HepG2 (cell line): Measurements from ENCODE around the gene C19orf73. TPM values are rescaled to one million over a fixed set of nuclear protein-coding genes. Genes with fewer than 3 reads are reported as not detected.

Source experiments
- ATAC-seq: fragments of 200-7000 bp; cut with Tn5 transposase; 3 replicates; pipeline ENCODE4 v1.9.1; 2020; ENCODE audit warnings: mild to moderate bottlenecking, moderate library complexity
- BruUV-seq: library from RNA; stranded (reverse); fragments of 400-500 nt; replicated peaks from 2 replicates; lab custom pipeline; 2021; lab: Mats Ljungman, UMichigan
- CTCF ChIA-PET: fragments of 300-600 bp; formaldehyde crosslinking; extraction: SDS; loops from one replicate; lab custom pipeline; 2021; ENCODE audit warnings: low total read pairs, inconsistent platforms, low intra/inter-chr PET ratio; lab: Yijun Ruan, JAX
- POLR2A ChIA-PET: fragments of 350-600 bp; sonication (Branson Sonifier 250); formaldehyde crosslinking; loops from one replicate; lab custom pipeline; 2020; ENCODE audit warnings: antibody characterized with exemption, inconsistent platforms; lab: Yijun Ruan, JAX
- DNase-seq: peaks from one replicate; pipeline ENCODE4 v3.0.0-alpha.2; 2015; ENCODE audit warnings: low spot score
- FAIRE-seq: peaks from 3 replicates; lab custom pipeline; 2011; peaks lifted over from hg19 to GRCh38; lab: Jason Lieb, UNC
- H2AFZ ChIP-seq: one replicate; pipeline ENCODE4 v1.6.1; 2011; ENCODE audit warnings: low read length, inconsistent platforms
- H3K27ac ChIP-seq: fragments of 300-600 bp; 3 replicates; pipeline ENCODE4 v1.8.0; 2011; ENCODE audit warnings: mixed run types, mild to moderate bottlenecking, mixed read lengths, low read length, inconsistent platforms; ENCODE audit not compliant: insufficient read depth; ENCODE audit errors: extremely low read length
- H3K27me3 ChIP-seq, 2 experiments: fragments of 200-600 bp in 1 of 2; 2 replicates in 1 of 2; 3 replicates in 1 of 2; pipeline versions ENCODE4 v1.6.0 to v1.8.0; 2011; ENCODE audit warnings: low read length in 2 of 2, mild to moderate bottlenecking in 2 of 2, moderate library complexity in 2 of 2, inconsistent platforms in 1 of 2; ENCODE audit not compliant: insufficient read depth in 2 of 2, control insufficient read depth in 1 of 2
- H3K36me3 ChIP-seq, 2 experiments: fragments of 200-600 bp in 1 of 2; replicated peaks in 1 of 2; 2 replicates in 1 of 2; 3 replicates in 1 of 2; pipeline versions ENCODE4 v1.5.1 to v1.8.0; 2011; ENCODE audit warnings: low read length in 2 of 2, inconsistent platforms in 1 of 2; ENCODE audit not compliant: insufficient read depth in 2 of 2, control insufficient read depth in 1 of 2
- H3K4me1 ChIP-seq: 2 replicates; pipeline ENCODE4 v1.5.1; 2012; ENCODE audit warnings: low read length, inconsistent platforms; ENCODE audit not compliant: insufficient read depth
- H3K4me2 ChIP-seq: 2 replicates; pipeline ENCODE4 v1.6.0; 2011; ENCODE audit warnings: low read depth, low read length, inconsistent platforms
- H3K4me3 ChIP-seq, 3 experiments: fragments of 200-600 bp in 1 of 3; sonication (generic), shearing (Covaris generic) in 1 of 3; replicated peaks in 1 of 3; 2 replicates each; pipeline ENCODE4 v1.5.1; 2011 to 2016; ENCODE audit warnings: low read length in 3 of 3, inconsistent platforms in 2 of 3, low read depth in 2 of 3, mild to moderate bottlenecking in 2 of 3, control low read depth in 1 of 3, mixed read lengths in 1 of 3; ENCODE audit not compliant: insufficient read depth in 1 of 3
- H3K79me2 ChIP-seq: one replicate; pipeline ENCODE4 v1.6.1; 2011; ENCODE audit warnings: low read length, inconsistent platforms; ENCODE audit not compliant: insufficient read depth
- H3K9ac ChIP-seq: 2 replicates; pipeline ENCODE4 v1.6.0; 2011; ENCODE audit warnings: mild to moderate bottlenecking, low read depth, low read length, inconsistent platforms; ENCODE audit not compliant: insufficient read depth
- H3K9me3 ChIP-seq: 2 replicates; pipeline ENCODE4 v1.5.1; 2012; ENCODE audit warnings: mild to moderate bottlenecking, low read length
- H4K20me1 ChIP-seq: 2 replicates; pipeline ENCODE4 v1.6.0; 2011; ENCODE audit warnings: inconsistent platforms, mild to moderate bottlenecking, low read length, moderate library complexity; ENCODE audit not compliant: insufficient read depth
- CEBPB ChIP-seq: IDR thresholded peaks from 2 replicates; pipeline ENCODE4 v1.6.1; 2011; ENCODE audit warnings: low read depth, low read length, improper control_type of control experiment, borderline replicate concordance
- HNRNPL ChIP-seq: fragments of 200-400 bp; formaldehyde crosslinking; IDR thresholded peaks from 2 replicates; pipeline ENCODE4 v1.6.1; 2017; ENCODE audit warnings: mild to moderate bottlenecking, low read depth, low read length
- NR2F6 ChIP-seq, 2 experiments: IDR thresholded peaks; 2 replicates each; pipeline ENCODE4 v1.6.1; 2016; ENCODE audit warnings: antibody characterized with exemption in 1 of 2, mild to moderate bottlenecking in 1 of 2
- RARA ChIP-seq: IDR thresholded peaks from 2 replicates; pipeline ENCODE4 v1.6.1; 2016; ENCODE audit warnings: missing genetic modification reagents, missing compliant biosample characterization
- ZNF121 ChIP-seq: sonication (generic); formaldehyde crosslinking; IDR thresholded peaks from 2 replicates; pipeline ENCODE4 v1.5.0; 2020; ENCODE audit warnings: mild to moderate bottlenecking, missing genetic modification reagents
- ZNF207 ChIP-seq: fragments of 450-650 bp; IDR thresholded peaks from 2 replicates; pipeline ENCODE4 v1.6.1; 2016; ENCODE audit warnings: antibody characterized with exemption, borderline replicate concordance
- ZNF446 ChIP-seq: sonication (generic); formaldehyde crosslinking; IDR thresholded peaks from 2 replicates; pipeline ENCODE4 v1.5.0; 2020; ENCODE audit warnings: mild to moderate bottlenecking, missing genetic modification reagents
- ZNF552 ChIP-seq: sonication (generic); formaldehyde crosslinking; IDR thresholded peaks from 2 replicates; pipeline ENCODE4 v1.9.0; 2022; ENCODE audit warnings: missing genetic modification reagents, mild to moderate bottlenecking, borderline replicate concordance
- ZSCAN20 ChIP-seq: sonication (generic); formaldehyde crosslinking; IDR thresholded peaks from 2 replicates; pipeline ENCODE4 v1.4.0; 2020; ENCODE audit warnings: missing genetic modification reagents, mild to moderate bottlenecking, borderline replicate concordance
- WGBS: methylation state at CpG from one replicate; pipeline ENCODE4 v1.1.6; 2017; ENCODE audit warnings: low lambda C conversion rate; 5-methylcytosine and 5-hydroxymethylcytosine counted together
- in situ Hi-C: cut with HindIII; loops from 2 replicates; pipeline ENCODE4 v1.10.0; 2017; ENCODE audit warnings: low pct_unique_long_range_greater_than_20kb; ENCODE audit not compliant: extremely low pct_ligation_motif_present
- intact Hi-C: fragments of 100-400 bp; cut with micrococcal nuclease; formaldehyde crosslinking; loops from one replicate; pipeline ENCODE4 v1.10.0; 2022; ENCODE audit not compliant: unreplicated experiment
- polyA plus RNA-seq, 8 experiments: library from polyadenylated mRNA; depleted of rRNA in 3 of 8; stranded (reverse) in 7 of 8; unstranded in 1 of 8; fragments of >200 nt; fragmentation: Illumina TruSeq in 4 of 8; extraction: Trizol in 4 of 8; gene quantifications; 2 replicates each; pipeline versions ENCODE4 v1.2.1 to v1.2.3, GENCODE V29; 2011 to 2016; ENCODE audit warnings: low read depth in 4 of 8, missing spikeins in 1 of 8, mixed read lengths in 1 of 8; ENCODE audit not compliant: insufficient read depth in 1 of 8
- total RNA-seq, 5 experiments: library from RNA; depleted of rRNA; stranded (reverse); fragments of >200 nt; fragmentation: Illumina TruSeq; extraction: Trizol; gene quantifications; 2 replicates each; pipeline ENCODE4 v1.2.3, GENCODE V29; 2016; ENCODE audit warnings: low read depth in 1 of 5
- TF ChIP-seq, protein P1 (sequence below): sonication (generic); formaldehyde crosslinking; conservative IDR thresholded peaks from 2 replicates; pipeline ENCODE4 v1.8.0; 2022; ENCODE audit warnings: low read depth, missing genetic modification reagents
- TF ChIP-seq, protein P2 (sequence below): IDR thresholded peaks from 2 replicates; pipeline ENCODE4 v1.6.1; 2016; ENCODE audit warnings: missing compliant biosample characterization, missing genetic modification reagents, borderline replicate concordance

C19orf73 gene
- total and polyA plus RNA-seq, 2 of the 13 experiments (the other 11 are each of a cell fraction or from before 2014, with no cell fraction given), result 1.4 to 1.5 TPM

DNA sequence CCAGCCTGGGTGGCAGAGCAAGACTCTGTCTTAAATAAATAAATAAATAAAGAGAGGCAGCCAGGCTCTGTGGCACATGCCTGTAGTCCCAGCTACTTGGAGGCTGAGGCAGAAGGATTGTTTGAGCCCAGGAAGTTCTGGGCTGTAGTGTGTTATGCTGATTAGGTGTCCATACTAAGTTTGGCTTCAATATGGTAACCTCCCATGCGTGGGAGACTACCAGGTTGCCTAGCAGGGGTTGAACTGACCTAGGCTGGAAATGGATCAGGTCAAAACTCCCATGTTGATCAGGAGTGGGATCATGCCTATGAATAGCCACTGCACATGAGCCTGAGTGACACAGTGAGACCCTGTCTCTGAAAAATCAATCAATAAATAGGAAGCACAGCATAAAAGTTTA lies 37.7 kb downstream of the C19orf73 start:
- no peak overlapping the region for H3K27ac ChIP-seq
- H3K9ac ChIP-seq, result no peak overlapping the region
- in situ Hi-C loops (no loop called here), intact Hi-C loops (no loop called here)
- no peak overlapping the region for H3K4me3 ChIP-seq
- peaks cover 10% of the 10 kb centered on the region for H3K79me2 ChIP-seq
- ATAC-seq (no peak), DNase-seq (no peak), FAIRE-seq (no peak)
- CTCF ChIA-PET, result no interaction called here
- no peaks in the 10 kb centered on the region; a peak in 1 of 5 replicates for H3K27me3 ChIP-seq
- peaks cover 25% of the 10 kb centered on the region for H3K4me1 ChIP-seq
- H3K4me2 ChIP-seq, result 0 out of 2 replicates have a peak overlapping the region, but pooled peaks have one; percentile 14
- TF ChIP-seq HNRNPL, result no peak
- TF ChIP-seq, protein P1, sequence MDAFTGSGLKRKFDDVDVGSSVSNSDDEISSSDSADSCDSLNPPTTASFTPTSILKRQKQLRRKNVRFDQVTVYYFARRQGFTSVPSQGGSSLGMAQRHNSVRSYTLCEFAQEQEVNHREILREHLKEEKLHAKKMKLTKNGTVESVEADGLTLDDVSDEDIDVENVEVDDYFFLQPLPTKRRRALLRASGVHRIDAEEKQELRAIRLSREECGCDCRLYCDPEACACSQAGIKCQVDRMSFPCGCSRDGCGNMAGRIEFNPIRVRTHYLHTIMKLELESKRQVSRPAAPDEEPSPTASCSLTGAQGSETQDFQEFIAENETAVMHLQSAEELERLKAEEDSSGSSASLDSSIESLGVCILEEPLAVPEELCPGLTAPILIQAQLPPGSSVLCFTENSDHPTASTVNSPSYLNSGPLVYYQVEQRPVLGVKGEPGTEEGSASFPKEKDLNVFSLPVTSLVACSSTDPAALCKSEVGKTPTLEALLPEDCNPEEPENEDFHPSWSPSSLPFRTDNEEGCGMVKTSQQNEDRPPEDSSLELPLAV (CRISPR knock-in tag), result no peak
- 0 out of 2 replicates have a peak, but pooled peaks have one; percentile 42 for TF ChIP-seq CEBPB
- 75% methylated on average over 1 of the region's 1 CpG for WGBS
- no peaks in the 10 kb centered on the region; the same call in 1 of the 2 replicates for H3K9me3 ChIP-seq
- POLR2A ChIA-PET, result no interaction called here
- no TSS peak for BruUV-seq
- H4K20me1 ChIP-seq, result peaks cover 8% of the 10 kb centered on the region
- no peak overlapping the region for H2AFZ ChIP-seq
- H3K36me3 ChIP-seq, result no peaks in the 10 kb centered on the region

DNA sequence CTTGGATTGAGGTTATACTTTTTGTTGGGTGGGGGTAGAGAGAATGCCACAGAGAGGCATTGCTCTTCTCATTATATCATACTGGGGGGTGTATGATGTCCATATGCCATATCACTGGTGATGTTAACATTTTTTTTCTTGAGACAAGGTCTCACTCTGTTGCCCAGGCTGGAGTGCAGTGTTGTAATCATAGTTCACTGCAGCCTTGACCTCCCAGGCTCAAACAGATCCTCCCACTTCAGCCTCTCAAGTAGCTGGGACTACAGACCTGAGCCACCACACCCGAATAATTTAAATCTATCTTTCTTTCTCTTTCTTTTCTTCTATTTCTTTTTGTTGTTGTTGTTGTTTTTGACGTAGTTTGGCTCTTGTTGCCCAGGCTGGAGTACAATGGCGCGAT lies 38.6 kb downstream of the C19orf73 start:
- Histone ChIP-seq H3K27ac (no peak overlapping the region), H3K4me1 (peaks cover 25% of the 10 kb centered on the region), H3K9ac (no peak overlapping the region), H4K20me1 (no peaks in the 10 kb centered on the region), H3K9me3 (no peaks in the 10 kb centered on the region; the same call in 1 of the 2 replicates), H3K79me2 (peaks cover under 1% of the 10 kb centered on the region), H3K4me2 (no peak overlapping the region), H3K27me3 (no peaks in the 10 kb centered on the region), H3K4me3 (no peak overlapping the region), H2AFZ (no peak overlapping the region), H3K36me3 (no peaks in the 10 kb centered on the region)
- ChIA-PET POLR2A (interaction anchor here (0.8 kb wide), 1 partner anchor 69 kb away, joined by 3 read pairs; no protein-coding TSS in a partner anchor), CTCF (no interaction called here)
- intact Hi-C loops, result no loop called here
- WGBS, result 58% methylated on average over 4 of the region's 4 CpGs
- no peak for TF ChIP-seq ZNF552 (CRISPR knock-in tag)
- TF ChIP-seq ZSCAN20 (CRISPR knock-in tag), result no peak
- no peak for TF ChIP-seq NR2F6 (IDR thresholded peaks at IDR 0.05)
- 0 out of 2 replicates have a peak, but pooled peaks have one; percentile 26 for TF ChIP-seq NR2F6 (CRISPR knock-in tag; IDR thresholded peaks at IDR 0.05)
- peak; percentile 55; the same call in 1 of the 2 replicates for TF ChIP-seq RARA
- peak; percentile 74 for TF ChIP-seq ZNF121
- TF ChIP-seq, protein P2, sequence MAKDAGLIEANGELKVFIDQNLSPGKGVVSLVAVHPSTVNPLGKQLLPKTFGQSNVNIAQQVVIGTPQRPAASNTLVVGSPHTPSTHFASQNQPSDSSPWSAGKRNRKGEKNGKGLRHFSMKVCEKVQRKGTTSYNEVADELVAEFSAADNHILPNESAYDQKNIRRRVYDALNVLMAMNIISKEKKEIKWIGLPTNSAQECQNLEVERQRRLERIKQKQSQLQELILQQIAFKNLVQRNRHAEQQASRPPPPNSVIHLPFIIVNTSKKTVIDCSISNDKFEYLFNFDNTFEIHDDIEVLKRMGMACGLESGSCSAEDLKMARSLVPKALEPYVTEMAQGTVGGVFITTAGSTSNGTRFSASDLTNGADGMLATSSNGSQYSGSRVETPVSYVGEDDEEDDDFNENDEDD (CRISPR knock-in tag), result no peak
- TF ChIP-seq ZNF207, result no peak
- no peak for TF ChIP-seq ZNF446 (CRISPR knock-in tag)
- in situ Hi-C loops, result no loop called here
- FAIRE-seq (no peak), DNase-seq (no peak), ATAC-seq (no peak)
- BruUV-seq, result no TSS peak
